CD4-positive, alpha-beta T cell treated with Interleukin-21 for 1 hour (primary cell): ENCODE results near the gene TFF2.

Experiments used
- DNase-seq: peaks from one replicate; pipeline ENCODE4 v3.0.0-alpha.2; 2020

TFF2 gene

DNA sequence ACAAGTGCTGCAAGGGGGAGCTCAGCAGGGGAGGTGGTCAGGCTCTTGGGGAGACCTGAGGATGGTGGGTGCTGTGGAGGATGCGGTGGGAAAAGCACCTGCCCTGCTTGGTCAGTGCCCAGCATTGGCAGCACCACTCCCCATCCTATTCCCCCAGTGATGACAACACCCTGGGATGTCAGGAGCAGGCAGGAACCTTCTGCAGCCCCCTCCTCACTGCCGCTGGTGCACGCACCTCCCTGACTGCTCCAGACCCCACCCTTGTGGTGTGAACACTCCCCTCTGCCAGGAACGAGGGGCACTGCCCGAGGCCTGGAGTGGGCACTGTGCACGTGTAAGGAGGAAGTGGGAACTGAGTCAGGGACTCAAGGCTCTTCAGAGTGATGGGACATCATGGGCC is 32.5 kb upstream of the TFF2 start:
- DNase-seq, result no peak

DNA sequence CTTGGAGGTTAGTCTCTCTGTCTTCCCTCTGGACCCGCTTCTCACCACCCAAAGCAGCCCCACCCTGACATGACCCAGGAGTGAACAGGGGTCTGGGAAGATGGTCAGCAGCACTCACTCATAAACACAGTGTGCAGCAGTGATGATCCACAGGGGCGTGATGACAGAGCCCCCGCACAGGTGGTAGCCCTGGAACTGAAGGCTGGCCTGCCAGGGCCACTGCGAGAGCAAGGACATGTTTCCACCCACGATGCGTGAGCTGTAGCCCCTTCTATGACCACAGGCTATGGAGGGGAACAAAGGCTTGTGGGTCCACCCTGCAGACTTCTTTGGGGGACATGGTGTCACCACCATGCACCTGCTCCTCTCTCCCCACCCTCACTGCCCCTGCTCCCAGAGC is 32.1 kb upstream of the TFF2 start:
- no peak for DNase-seq

DNA sequence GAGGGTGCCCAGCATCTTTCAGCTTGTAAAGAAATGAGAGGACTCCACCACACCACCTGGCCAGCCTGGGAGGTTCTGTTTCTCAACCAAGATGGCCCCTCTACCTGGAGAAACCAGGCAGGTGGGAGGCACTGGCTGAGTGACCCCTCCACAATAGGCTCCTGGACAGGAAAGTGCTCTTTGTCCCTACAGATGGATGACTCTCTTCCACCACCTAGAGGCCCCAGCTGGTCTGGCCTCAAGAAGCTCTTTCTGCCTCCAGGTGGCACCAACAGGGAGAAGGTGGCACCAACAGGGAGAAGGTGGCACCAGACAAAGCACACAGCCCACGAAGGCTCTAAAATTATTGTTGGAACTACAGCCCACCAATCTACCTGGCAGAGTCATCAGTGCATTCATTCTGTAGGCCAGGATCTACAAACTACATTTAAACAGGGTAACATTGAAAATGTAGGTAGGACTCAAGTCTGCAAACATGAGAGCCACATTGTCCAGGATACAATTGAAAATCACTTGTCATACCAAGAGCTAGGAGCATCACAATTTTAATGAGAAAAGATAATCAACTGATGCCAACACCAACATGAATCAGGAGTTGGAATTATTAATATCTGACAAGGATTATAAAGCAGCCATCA is 30.7 kb upstream of the TFF2 start:
- peak; percentile 65 for DNase-seq

DNA sequence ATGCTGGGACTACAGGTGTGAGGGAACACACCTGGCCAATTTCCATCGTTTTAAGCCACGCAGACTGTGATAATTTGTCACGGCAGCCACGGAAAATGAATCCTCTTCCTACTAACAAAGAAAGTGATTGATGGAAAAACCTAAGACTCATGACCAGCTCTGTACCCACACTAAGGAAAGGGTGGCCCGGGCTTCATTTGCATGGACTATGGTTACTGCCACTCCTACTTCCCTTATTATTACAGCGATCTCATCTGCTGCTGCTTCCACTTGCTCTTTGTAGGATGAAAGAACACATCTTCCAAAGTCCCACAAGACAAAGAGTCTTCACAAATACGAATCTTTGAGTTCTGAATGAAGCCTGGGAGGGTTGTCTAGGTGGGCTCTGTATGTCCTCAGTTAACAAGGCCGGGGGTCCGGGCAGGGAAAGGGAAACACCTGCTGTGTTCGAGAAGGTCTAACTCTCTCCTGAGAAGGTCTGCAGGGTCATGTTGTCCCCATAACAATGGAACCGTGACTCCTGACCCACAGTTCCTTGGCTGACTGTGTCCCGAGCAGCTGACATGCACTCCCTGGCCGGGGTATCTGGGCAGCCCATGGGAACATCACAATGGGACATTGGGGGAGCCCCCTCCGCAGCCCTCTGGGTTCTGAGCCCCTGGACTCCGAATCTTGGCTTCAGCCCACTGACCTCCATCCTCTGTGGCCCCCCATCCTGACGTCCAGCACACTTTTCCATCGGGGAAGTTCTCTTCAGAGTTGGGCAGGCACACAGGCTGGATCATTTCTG is 28.8 kb upstream of the TFF2 start:
- DNase-seq, result no peak

DNA sequence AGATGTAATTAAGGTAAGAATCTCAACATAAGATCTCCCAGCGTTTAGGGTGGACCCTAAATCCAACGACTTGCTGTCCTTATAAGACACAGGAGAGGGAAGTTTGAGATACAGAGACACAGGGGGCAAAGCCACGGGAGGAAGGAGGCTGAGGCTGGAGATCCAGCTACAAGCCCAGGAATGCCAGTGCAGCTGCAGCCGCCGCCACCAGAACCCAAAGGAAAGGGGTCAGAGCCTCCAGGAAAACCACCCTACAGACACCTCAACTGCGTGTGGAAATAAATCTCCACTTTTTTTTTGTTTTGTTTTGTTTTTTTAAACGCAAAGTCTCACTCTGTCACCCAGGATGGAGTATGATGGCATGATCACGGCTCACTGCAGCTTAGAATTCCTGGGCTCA is 27.6 kb upstream of the TFF2 start:
- DNase-seq, result no peak

DNA sequence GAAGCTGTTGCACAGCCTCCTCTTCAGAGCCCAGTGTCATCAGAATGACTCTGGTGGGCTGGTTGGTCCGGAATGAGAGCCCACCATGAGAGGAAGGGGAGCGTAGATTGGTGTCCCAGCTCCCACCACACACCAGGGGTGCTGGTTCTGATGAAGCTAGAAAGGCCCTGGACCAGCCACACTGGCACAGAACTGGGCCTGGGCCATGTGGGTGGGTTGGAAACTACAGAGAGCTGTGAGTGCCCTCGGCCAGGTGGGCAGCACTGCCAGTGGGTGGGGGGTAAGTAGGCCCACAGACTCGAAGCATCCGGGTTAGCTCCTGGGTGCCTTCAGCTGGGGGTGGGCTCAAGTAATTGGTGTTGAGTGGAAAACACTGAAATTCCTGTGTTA is 27.2 kb upstream of the TFF2 start:
- DNase-seq, result no peak

DNA sequence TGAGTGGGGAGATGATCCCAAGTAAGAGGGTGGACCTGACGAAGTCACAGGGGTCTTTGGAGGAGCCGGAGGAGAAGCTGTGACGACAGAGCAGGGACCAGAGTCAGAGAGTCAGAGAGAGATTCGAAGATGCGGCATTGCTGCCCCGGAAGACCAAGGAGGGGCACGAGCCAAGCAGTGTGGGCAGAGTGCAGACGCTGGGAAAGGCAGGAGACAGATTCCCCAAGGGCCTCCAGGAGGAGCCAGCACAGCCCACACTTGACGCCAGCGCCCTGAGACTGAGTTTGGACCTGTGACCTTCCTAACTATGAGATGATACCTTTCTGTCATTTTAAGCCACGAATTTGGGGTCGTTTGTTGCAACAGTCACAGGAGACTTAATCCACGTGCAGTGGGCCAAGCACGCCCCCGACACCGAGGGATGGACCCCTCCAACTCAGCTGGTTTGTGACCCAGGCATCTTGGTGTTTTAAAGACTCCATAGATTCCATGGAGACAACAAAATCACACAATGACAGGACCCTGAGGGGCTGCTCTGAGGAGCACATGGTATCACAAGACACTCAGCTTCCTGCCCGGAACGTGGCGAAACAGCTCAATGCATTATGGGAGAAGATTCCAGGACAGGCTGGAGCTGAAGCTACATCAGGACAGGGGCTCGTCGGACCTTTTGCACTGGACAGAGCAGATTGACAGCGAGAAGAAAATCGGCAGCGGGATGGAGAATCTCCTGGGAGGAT is 26.6 kb upstream of the TFF2 start:
- DNase-seq, result no peak

DNA sequence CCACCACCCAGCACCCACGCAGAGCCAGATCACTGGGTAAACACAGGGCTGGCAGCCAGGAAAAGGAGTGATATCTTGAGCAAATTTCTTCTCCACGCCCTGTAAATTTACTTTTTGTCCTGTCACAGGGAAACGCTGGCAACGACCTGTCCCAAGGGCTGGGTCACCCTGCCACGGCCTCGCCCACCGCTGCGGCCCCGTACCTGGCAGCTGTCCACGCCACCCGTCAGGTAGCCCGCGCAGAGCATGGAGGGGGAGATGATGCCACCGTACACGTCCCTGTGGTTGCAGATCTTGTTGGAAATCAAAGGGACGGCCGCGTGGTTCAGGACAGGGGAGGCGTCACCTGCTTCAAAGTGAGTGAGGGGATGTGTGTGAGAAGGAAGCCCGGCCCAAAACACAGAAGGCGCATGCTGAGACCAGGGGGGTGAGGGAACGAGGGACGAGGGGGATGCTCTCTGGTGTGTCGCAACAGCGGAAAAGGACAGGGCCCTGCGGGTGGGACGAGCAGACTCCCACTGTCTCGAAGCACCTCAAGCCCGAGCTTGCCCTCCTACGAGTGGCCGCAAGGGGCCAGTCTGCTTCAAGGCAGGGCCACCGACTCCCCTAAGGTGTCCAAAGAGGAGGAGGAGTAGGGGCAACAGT is 25.7 kb upstream of the TFF2 start:
- DNase-seq, result no peak

DNA sequence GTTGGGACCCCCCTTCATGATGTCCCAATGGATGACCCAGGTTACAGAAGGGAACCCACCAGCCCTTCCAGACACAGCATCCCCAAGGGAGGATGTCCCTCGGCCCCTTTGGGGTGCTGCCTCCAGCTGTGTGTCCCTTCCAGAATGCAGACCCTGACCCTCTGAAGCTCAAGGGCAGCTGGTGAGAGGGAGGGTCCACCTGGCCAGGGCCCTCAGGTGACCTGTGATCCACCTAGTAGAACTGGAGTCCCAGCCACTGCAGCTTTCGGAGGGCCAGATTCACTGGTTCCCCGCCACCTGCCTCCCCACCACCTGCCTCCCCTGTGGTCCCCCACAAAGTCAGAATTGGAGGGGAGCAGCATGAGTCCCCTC is 25.2 kb upstream of the TFF2 start:
- no peak for DNase-seq

DNA sequence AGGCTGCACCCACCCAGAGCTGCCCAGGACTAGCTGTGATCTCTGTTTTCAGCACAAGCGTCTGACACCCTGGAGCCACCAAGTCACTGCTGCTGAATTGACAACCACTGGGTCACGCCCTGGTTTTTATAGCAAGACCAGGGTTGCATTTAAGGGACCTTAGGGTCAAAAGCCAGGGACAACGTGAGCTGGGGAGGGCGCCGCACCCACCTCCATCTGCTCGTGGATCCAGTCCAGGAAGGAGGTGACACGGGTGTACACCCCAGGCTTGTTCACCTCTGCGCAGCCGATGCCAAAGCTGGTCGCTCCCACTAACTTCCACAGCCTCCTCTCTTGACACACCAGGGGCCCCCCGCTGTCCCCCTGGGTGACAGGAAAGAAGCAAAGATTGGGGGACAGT is 24.7 kb upstream of the TFF2 start:
- no peak for DNase-seq

DNA sequence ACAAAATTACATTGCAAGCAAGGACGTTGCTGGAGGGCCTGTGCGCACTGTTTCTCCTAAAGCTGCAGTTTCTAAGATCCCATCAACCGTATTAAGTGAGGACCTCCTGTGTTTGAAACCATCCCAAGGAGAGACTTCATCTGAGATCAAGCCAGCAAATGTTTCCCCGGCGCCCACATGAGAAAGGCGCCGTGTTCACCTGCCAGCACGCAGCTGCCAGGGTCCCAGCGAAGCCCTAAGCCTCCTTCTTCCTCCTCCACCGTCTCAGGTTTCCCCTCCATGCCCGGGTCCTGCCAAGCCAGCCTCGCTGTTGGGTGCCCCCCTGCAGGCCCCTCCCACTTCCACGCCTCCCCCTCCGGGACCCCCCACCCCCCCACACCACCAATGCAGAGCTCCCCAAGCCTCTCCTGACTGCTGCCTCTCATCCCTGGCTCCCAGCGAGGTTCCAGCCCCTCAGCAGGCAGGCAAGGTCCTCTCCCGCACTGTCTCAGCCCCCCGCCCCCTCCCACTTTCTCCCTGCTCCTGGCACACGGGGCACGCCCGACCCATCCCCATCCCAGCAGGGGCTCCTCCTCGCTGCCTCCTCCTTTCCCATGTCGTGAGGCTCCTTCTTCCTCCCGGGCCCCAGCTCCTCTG is 24.2 kb upstream of the TFF2 start:
- DNase-seq, result no peak

DNA sequence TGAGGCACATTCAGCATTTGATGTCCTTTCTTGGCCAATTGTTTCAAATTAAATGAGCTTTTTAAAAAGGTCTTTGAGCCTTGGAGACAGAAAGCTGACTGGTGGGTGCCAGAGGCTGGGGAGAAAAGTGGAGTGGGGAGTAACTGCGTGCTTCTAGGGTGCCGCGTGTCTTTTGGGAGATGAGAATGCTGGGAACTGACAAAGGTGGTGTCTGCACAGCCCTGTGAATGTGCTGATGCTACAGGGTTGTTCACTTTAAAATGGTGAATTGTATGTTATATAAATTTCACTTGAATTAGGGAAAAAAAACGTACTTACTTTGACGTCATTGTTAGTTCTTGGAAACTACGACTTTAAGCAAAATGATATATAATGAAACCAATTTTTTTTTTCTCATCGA is 23.7 kb upstream of the TFF2 start:
- DNase-seq, result no peak

DNA sequence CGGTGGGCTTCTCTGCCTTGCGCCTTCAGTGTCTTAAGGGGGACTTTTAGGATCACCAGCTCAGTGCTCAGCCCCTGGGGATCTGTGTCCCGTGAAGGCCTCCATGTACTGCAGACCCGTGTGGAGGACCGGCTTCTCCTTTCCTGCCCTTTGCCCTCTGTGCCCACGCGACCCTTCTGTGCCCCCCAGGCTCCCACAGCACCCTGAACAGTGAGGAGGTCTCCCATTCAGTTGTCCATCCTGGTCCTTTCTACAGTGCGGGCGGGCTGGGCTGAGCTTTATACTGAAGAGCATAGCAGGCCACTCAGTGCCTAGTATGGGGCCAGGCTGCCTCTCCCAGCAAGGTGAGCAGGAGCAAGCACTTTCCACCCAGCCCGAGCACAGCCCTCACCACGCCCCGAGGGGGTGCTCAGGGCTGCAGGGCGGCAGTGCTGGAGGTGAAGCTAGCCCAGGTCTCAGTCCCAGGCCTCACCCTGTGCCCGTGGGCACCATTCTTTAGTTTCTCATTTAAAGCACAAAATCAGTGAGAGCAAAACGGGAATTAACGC is 23.2 kb upstream of the TFF2 start:
- no peak for DNase-seq

DNA sequence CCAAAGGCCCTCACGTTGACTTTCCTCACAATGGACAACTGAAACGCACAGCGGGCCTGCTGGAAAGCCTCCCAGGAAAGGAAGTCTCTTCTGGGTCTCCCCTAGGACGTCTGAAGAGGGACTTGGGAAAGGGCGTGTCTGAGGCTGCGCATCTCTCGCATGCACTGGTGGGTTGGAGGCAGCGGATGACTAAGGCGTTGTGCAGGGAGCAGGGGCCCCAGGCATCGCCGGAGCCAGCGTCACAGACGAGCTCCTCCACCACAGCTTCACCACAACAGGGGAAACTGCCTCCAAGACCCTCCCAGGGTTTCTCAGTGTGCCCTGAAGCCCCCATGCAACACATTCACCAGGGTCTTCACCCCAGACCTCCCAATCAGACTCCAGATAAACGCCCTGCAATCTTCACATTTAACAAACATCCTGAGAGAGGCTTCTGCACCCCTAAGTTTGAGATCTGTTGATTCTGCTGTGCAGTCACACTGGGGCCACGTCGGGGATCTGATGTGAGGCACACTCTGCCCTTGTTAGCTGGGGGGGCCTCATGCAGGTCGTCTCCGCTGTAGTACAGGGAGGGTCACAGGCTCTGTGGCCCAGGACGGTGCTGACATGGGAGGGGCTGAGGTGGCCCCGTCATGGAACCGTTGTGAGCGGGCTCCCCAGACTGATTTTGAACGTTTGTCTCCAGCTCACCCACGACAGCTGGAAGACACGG is 22.6 kb upstream of the TFF2 start:
- DNase-seq, result no peak

DNA sequence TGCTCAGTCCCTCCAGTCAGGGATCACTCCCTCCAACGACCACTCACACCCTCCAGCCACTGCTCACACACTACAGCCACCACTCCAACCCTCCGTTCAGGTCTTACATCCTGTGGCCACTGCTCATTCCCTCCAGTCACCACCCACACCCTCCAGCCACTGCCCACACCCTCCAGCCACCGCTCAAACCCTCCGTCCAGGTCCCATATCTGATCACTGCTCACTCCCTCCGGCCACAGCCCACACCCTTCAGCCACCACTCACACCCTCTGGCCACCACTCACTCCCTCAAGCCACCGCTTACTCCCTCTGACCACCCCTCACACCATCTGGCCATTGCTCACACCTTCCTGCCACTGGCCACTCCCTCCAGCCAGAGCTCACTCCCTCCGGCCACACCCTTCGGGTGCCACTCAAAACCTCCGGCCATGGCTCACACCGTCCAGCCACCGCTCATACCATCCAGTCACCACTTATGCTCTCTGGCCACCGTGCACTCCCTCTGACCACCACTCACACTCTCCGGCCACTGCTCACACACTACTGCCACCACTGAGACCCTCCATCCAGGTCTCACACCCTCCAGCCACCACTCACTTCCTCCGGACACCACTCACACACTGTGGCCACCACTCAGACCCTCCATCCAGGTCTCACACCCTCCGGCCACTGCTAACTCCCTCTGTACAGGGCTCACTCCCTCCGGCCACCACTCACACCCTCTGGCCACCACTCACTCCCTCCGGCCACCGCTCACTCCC is 20.3 kb upstream of the TFF2 start:
- no peak for DNase-seq

DNA sequence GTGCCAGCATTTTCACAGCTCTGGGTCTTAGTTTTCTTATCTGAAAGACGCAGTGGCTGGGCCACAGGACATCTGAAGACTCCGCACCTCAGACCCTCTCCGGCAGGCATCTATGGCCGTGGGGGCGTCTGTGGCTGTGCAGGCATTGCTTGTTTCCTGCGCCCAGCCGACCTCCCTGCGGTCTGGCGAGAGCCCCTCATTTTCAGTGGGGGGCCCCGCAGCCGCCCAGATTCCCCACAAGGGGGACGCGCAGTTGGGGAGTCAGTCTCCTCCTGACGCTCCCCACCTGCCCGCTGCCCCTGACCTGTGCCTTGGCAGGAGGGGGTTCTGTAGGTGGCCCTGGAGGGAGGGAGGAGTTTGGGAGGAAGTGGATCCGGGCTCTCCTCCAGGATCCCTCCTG is 19.0 kb upstream of the TFF2 start:
- DNase-seq, result no peak

DNA sequence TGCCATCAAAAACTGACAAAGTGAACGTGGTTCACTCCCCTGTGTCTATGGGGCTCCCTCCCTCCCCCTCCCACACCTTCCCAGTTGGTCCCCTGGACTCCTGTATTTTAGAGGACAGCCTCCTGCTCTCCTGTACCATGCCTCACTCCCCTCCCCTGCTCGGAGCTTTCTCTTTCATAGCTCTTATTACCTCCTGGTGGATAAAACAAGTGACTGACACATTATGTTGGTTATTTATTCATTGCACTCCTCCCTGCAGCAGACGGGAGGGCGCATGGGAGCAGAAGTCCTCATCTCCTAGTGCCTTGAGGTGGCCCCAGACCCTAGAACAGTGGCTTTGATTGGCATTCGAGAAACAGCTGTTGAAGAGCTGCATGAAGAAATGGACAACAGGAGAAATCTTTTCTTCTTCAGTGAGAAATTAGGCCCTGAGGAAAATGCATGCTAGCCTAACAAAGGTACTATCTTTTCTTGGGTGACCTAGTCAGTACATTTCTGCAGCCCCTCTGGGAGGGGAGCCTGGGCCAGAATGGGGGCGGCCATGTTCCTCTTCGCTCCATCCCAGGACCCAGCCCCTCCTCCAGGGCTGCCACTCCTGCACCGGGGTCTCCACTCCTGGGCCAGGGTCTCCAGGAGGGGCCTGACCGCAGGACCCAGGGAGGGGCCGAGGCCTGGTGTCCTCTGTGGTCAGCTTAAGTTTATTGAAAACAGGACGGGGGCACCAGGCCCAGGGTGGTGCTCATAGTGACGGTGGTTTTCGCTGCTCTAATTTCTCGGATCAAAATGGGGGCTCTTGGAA is 16.8 kb upstream of the TFF2 start:
- no peak for DNase-seq

DNA sequence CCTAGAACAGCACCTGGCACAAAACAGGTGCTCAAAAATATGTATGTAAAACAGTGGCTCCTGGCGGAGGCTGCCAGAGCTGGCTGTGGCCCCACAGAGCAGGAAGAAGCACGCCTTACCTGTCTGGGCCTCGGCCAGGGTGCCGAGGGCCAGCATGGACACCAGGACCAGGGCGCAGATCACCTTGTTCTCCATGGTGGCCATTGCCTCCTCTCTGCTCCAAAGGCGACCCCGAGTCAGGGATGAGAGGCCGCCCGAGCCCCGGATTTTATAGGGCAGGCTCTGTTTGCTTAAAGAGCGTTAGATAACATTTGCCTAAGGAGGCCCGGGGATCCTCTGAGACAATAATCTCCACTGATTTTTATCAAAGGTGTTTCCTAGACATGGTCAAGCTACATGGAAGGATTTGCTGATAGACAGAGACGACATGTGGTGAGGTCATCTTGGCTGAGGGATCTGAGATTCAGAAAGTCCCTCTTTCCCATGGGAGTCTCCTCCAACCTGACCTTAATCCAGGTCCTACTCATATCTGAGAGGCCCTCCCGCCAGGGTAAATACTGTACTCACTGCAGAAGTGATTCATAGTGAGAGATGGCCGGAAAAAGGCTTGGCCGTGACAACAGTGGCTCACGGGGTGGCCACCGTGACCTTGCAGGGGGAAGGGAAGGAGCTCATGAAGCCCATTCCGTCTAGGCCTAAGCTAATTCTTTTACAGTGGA is 15.7 kb upstream of the TFF2 start, which contains the start of gene TFF1:
TSS of gene TFF1 (minus strand) at position 244 of the 719 bp plus-strand sequence. CDS start at position 204, 40 bp downstream.
- no peak for DNase-seq

DNA sequence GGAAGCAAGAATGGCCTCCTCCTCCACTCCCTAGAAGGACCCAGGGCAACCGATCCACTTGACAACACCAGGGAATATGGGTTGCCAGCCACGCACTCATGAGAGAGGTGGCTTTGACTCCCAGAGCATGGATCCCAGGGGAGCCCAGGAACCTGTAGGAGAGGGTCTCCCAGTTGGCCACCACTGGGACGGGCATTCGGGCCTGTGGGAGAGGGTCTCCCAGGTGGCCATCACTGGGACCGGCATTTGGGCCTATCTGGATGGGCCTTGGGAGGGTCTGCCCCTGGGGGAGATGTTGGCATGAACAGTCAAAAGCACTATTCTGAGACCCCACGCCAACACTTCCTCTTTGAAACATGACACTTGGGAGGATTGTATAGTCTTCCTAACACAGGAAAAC is 15.0 kb upstream of the TFF2 start:
- no peak for DNase-seq
